ENCODE measurements around the gene SCUBE3.

Gene SCUBE3

DNA sequence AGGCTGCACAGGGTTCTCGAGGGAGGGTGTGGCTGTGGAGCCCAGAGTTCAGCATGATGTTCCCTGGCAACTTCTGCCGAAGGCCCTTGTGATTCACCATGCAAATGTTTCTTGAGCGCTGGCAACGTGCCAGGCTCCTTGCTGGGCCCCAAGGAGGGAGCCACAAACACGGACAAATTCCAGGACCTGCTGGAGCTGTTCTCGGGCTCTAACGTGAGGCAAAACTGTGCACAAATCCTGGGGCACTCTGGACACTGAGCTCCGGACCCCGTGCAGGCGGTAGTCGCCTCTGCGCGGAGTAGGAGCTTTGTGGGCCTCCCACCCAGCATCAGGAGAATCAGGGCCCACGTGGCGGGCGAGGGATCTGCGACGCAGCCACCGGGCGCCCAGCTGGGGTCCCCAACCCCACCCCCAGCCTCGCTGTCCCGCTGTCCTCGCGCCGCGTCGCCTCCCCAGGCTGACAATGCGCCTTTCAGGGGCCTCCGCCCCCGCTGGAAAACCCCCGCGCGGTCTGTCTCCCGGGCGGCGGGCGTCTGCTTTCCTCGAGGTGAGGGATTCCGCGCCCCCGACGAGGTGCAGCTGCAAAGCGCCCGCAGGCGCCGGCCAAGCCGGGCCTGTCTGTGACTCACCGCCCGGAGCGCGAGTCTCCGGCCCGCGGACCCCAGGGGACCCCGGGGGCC is 31.7 kb upstream of the SCUBE3 start:
- no peak for DNase-seq (ENCODE audit: low read depth)

DNA sequence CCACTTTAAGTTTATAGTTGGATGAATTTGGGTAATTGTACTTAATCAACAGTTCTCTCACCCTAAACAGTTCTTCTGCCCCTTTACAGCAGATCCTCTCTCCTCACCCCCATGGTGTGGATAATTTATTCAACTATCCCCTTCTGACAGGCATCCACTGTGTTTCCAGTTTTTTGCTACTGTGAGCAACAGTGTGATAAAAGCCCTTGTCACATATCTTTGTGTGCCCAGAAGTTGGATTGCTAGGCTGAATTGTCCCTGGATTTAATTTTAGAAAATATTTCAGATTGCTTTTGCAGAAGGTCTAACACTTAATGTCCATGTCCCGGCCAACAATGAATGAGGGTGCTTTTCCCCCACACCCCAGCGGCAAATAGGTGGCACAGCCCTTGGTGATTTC is 30.5 kb upstream of the SCUBE3 start:
- no peak for DNase-seq (ENCODE audit: low read depth)

GRCh38 chr6:35183935-35184334 is 29.8 kb upstream of the SCUBE3 start:
- no peak for DNase-seq (ENCODE audit: low read depth)

DNA sequence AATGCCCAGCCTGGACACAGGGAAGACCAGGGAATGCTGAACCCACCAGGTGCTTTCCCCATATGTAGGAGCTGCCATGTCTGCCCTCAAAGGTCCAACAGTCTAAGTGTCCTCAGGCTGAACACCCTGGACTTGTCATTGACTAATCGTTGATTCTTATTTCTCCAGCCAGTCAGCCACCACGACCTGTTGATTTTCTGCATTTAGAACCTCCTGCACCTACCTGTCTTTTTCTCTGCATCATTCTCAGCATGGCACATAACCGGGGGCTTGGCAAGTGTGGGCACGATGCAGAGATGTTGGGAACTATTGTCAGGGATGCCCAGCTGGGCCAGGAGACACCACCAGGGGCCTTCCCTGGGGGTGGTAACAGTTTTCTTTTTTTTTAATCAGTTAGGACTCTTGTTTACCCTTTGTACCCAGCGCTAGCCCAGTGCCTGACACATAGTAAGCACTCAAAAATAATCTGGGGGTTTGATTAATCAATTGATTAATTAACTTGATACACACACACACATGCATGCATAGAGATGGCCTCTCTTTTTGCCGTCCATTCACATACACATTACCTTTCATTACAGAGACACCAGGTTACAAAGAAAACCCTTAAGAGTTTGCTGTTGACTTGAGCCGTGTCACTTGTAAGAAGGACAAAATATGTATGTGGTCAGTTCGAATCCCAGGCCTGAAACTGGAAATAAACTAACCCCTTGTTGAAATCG is 29.0 kb upstream of the SCUBE3 start:
- DNase-seq (ENCODE audit: low read depth), result no peak

DNA sequence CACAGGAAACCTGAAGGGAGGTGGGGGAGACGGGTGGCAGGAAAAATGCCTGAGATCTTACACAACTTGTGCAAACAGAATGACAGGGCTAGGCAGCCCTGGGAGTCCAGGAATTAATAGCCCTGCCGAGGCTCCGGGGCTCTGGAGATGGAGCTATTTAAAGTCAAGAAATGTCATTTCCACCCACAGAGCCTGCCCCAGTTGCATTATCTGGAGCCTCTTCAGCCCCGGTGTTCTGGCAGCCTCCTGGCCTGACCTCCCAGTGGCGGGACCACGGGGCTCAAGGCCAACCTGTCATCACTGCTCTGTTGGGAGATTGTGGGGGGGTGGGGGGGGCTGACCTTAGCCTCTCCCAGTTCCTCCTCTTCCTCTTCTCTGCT is 28.5 kb upstream of the SCUBE3 start:
- no peak for DNase-seq (ENCODE audit: low read depth)

DNA sequence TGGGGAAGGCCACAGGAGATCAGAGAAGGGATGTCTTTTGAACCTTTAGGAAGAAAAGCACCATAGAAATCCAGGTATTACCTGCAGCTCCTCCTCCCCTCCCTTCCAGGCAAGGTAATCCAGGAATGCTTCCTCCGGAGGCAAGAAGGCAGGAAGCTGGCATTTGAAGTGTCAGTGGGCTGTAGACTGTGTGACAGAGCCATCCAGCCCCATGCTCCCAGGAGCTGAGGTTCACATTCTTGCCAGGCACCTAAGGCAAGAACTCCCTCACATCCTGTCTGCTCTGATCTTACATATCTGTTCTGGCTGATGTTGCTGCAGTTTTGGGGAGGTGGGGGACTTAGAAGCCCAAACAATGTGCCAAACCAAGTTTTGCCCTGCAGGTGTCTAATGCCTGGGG is 27.8 kb upstream of the SCUBE3 start:
- no peak for DNase-seq (ENCODE audit: low read depth)

- no peak for DNase-seq (ENCODE audit: low read depth)
These were observed 27.2 kb upstream of the SCUBE3 start for GRCh38 chr6:35186571-35186970.

- DNase-seq (ENCODE audit: low read depth), result no peak
These were observed 24.9 kb upstream of the SCUBE3 start for GRCh38 chr6:35188886-35189285.

- no peak for DNase-seq (ENCODE audit: low read depth)
These were observed 23.4 kb upstream of the SCUBE3 start for GRCh38 chr6:35190306-35190705.

DNA sequence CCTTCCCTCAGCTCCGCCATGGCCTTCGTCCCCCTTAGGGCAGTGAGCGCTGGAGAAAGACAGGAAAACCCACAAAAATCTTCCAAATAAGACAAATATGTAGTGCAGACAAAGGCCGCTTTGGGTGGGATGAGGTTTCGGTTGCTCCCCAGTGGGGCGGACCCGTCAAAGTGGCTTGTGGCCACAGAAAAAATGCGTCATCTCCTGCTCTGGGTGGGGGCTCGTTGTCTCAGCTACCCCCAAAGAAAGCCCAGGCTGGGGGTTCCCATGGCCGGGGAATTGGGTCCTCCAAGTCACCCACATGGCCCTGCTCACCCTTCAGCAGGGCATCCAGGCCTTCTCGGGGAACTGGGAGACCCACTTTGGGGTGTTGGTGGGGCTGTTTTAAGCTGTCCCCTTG is 21.9 kb upstream of the SCUBE3 start:
- no peak for DNase-seq (ENCODE audit: low read depth)

- DNase-seq (ENCODE audit: low read depth), result no peak
These were observed 21.4 kb upstream of the SCUBE3 start for GRCh38 chr6:35192301-35192860.

DNA sequence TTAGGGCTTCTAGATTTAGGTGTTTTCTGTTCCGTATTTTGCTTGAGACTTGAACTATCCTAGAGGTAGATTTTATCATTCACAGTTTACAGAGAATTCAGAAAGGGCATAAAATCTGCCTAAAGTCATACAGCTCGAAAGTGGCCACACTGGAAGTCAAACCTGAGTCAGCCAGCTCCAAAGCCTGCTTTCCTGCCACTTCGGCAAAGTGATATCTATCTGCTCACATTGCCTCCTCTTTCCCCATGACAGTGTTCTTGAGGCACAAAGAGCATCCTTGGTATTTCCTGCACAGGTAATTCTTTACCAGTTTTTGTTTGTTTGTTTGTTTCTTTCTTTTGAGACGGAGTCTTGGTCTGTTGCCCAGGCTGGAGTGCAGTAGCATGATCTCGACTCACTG is 19.4 kb upstream of the SCUBE3 start:
- DNase-seq (ENCODE audit: low read depth), result no peak

DNA sequence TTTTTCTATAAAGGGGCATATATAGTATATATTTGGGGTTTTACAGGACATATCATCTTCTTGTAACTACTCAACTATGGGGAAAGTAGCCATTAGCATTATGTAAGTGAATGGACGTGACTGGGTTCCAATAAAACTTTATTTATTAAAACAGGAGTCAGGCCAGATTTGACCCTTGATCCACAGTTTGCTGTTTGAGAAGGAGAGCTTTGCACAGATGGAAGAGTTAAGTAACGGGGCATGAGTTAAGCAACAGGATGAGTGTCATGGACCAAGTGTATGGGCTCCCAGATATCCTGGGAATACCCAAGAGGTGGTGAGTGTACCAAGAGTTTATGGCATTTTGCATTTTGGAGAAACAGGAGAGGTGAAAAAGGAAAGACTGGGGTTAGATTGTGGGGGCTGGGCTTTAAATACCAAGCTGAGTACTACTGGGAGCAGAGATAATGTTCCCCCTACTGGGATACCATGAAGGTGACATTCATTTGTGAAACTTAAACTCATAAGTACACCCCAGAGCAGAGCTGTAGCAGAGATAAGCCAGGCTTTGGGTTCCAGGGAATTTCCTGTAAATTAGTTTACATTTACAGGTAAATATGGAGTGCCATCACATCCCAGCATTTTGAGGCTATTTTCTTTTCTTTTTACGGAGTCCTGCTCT is 18.5 kb upstream of the SCUBE3 start:
- no peak for DNase-seq (ENCODE audit: low read depth)

DNA sequence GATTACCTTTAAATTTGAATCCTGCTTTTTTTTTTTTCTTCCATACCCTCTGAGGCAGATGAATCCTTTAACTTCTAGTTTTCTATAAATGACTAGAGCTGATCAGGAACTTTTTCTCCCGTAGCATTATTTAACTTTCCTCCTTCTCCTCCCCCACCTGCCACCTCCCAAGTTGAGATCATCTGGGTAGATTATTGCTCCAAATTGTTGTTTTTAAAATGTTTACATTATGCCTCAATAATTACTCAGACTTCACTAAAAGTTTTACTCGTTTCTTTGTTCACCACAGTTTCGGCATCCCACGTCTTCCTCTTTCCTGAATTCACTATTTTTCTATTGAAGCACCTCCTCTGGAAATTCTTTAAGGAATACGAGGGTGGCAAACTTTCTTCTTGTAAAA is 16.6 kb upstream of the SCUBE3 start:
- no peak for DNase-seq (ENCODE audit: low read depth)

DNA sequence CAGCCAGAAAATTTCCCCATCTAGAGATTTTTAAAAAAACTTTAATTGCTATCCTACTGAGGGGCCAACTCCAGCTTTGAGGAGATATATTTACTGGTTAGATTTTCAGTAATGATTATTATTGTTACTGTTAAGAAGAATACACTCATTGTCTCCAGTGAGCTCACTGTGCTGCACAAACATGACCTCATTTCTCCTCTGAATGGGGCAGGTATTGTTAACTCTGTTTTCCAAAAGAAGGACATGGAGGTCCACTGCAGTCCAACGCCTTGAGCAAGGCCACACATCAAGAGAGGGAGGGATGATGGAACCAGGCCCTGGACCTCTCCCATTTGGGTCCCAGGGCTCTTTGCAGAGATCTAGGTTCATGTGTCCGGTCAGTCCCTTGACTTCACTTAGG is 13.9 kb upstream of the SCUBE3 start:
- no peak for DNase-seq (ENCODE audit: low read depth)

DNA sequence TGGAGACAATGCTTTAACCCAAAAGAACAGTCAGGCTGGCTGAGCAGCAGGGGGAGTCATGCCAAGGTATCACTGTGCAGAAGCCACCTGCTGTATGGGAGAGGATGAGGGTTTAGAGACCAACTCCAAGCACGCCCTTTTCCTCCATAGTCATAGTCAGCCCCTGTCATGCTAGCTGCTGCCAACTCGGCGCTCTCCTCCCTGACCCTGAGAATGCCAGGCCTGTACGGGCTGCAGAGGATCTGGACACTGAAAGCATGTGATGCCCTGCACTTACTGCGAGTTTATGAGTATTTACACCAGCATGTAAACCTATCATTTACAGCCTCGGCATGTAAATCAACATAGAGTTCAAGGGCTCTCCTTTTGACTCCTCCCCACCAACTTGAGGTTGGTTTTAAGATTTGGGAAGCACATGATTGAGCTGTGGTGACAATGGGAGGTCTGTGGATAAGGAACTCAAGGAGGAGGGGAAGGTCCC is 11.7 kb upstream of the SCUBE3 start:
- DNase-seq (ENCODE audit: low read depth), result no peak

DNA sequence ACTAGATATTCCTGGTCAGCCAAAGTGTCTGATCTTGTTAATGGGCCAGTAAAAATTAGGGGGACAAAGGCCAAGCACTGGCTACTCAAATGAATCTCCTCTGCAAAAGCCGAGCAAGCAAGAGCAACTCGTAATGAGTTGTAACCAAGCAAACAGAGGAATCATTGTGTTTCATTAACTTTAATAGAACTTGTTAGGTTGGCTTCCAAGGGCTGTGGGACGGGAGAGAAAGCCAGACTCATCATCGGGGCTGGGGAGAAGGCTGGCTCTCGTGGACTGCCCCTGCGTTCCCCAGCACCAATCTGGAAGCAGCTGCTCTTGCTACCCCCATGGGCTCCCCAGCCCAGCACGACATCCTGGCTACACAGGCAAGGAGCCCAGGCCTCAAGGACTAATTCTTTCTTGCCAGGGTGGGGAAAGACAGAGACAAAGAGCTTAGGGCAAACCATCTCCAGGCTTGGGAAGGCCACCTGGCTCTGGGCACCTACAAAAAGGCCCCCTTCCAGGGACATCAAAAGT is 10.5 kb upstream of the SCUBE3 start:
- no peak for DNase-seq (ENCODE audit: low read depth)

GRCh38 chr6:35203680-35204079 is 10.1 kb upstream of the SCUBE3 start:
- DNase-seq (ENCODE audit: low read depth), result no peak

- no peak for DNase-seq (ENCODE audit: low read depth)
These were observed 7.4 kb upstream of the SCUBE3 start for GRCh38 chr6:35206346-35206745.

- DNase-seq (ENCODE audit: low read depth), result no peak
These were observed 5.3 kb upstream of the SCUBE3 start for GRCh38 chr6:35208419-35208818.

- DNase-seq (ENCODE audit: low read depth), result no peak
These were observed 4.7 kb upstream of the SCUBE3 start for GRCh38 chr6:35209081-35209480.

DNA sequence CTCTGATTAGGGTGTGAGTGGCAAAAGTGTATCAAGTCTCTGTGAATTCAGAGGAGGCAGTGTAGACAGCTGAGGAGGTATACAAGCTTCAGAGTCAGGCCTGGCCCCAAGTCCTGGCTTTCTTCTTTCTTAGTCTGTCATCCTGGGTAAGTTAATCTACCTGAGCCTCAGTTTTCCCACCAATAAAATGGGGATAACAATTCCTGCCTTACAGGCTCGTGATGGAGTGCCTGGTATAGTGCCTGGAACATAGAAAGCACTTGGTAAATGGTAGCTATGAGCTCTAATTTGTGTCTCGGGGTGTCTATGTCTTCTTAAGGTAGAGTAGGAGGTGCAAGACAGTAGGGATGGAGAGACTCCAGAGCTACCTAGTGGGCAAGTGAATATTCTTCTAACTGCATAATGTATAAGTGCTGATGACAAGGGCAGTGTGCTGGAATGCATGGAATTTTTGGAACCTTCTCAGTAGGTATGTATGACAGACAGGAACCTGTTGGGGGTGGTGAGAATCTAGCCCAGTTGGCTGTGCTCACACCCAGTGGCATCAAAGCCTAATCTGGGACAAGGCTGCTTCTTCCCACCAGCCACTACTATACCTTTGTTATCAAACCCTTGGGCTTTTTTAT is 4.0 kb upstream of the SCUBE3 start:
- DNase-seq (ENCODE audit: low read depth), result no peak

Data from activated T-cell treated with anti-CD3 and anti-CD28 coated beads for 48 hours (primary cell).